Measurements from ENCODE around the gene NKAIN2.

DNA sequence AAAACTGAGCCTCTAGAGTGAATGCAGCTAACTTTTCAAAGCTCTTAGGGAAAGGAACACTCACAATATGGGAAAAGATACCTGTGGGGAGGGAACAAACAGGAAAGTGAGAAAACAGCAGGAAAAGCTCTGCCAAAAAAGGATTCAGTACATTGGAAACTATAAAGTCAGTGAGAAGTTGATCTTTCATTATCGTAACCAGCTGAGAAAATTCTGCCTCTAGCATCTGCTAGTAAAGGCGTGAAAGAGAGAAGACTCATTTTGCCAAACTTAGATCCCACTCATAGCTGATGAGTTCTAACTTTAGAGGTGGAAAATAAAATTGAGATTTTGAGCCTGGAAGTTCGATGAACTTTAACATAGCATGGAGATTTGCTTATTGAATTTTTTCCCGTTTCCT, 836.8 kb downstream of the NKAIN2 start:
- TF ChIP-seq CTCF (IDR thresholded peaks at IDR 0.05; ENCODE audit: low read depth, low read length), result no peak
- no peak for TF ChIP-seq MYC (IDR thresholded peaks at IDR 0.05; ENCODE audit: low read depth, low read length)
